Gastrocnemius medialis (tissue), 4 donors: ENCODE measurements around the gene KRT7. TPM values are rescaled to one million over a fixed set of nuclear protein-coding genes. Genes with fewer than 3 reads are reported as not detected.

Experiments
- ATAC-seq, 2 donors: fragments of 150-250 bp; one replicate each; pipeline ENCODE4 v1.9.1; 2016
- DNase-seq, 2 donors: peaks; one replicate each; pipeline ENCODE4 v3.0.0-alpha.2; 2019
- H3K27ac ChIP-seq, 4 donors: fragments of 200-600 bp; sonication (generic); 1 replicate in 1 of 4; 2 replicates in 3 of 4; pipeline ENCODE4 v1.5.1; 2016 to 2018; ENCODE audit warnings: mild to moderate bottlenecking in 2 of 4, moderate library complexity in 1 of 4
- H3K27me3 ChIP-seq, 3 donors: fragments of 200-600 bp; sonication (generic) in 2 of 3; 1 replicate in 1 of 3; 2 replicates in 2 of 3; pipeline versions ENCODE4 v1.5.1 to v1.6.0; 2016 to 2019; ENCODE audit warnings: mild to moderate bottlenecking in 1 of 3, moderate library complexity in 1 of 3
- H3K36me3 ChIP-seq, 2 donors: fragments of 200-600 bp; sonication (generic) in 1 of 2; one replicate each; pipeline ENCODE4 v1.5.1; 2017 to 2018
- H3K4me1 ChIP-seq, 2 donors: fragments of 200-600 bp; sonication (generic) in 1 of 2; one replicate each; pipeline ENCODE4 v1.5.1; 2016 to 2017; ENCODE audit warnings: mild to moderate bottlenecking in 2 of 2
- H3K4me3 ChIP-seq, 4 donors: fragments of 200-600 bp; sonication (generic) in 3 of 4; 1 replicate in 1 of 4; 2 replicates in 3 of 4; pipeline ENCODE4 v1.5.1; 2016 to 2019; ENCODE audit warnings: mild to moderate bottlenecking in 2 of 4
- H3K9me3 ChIP-seq, 3 donors: fragments of 200-600 bp; sonication (generic) in 2 of 3; 1 replicate in 1 of 3; 2 replicates in 2 of 3; pipeline ENCODE4 v1.5.1; 2016 to 2019
- POLR2A ChIP-seq, 2 donors: fragments of 450-650 bp; IDR thresholded peaks; one replicate each; pipeline ENCODE4 v1.6.1; 2017; ENCODE audit warnings: antibody characterized with exemption in 2 of 2, mild to moderate bottlenecking in 2 of 2, moderate library complexity in 2 of 2
- in situ Hi-C, 4 donors: fragments of 200-750 bp; cut with MboI; loops; one replicate each; pipeline versions ENCODE4 v1.15.0 to v1.8.0; 2017; ENCODE audit warnings: low sequenced_read_pairs in 4 of 4
- intact Hi-C: fragments of 100-400 bp; cut with DNase I; formaldehyde crosslinking; loops from one replicate; pipeline ENCODE4 v1.15.1; 2023; ENCODE audit warnings: low total_unique reads
- total RNA-seq, 4 donors: library from RNA; depleted of rRNA; stranded (reverse); fragments of >200 nt; gene quantifications; one replicate each; pipeline versions ENCODE4 v1.1.0 to v1.2.3, GENCODE V29; 2016
- TF ChIP-seq, protein P1 (sequence below), 5 experiments: fragments of 450-650 bp in 3 of 5; fragments of 200-600 bp in 2 of 5; sonication (generic) in 2 of 5; IDR thresholded peaks in 4 of 5; conservative IDR thresholded peaks in 1 of 5; 1 replicate in 4 of 5; 2 replicates in 1 of 5; pipeline ENCODE4 v1.5.1; 2016 to 2019; ENCODE audit warnings: antibody characterized with exemption in 5 of 5, mild to moderate bottlenecking in 3 of 5, moderate library complexity in 3 of 5

The KRT7 gene
- total RNA-seq, 4 donors from 2014 or later = 0.39 to 4.4 (median 1.2) TPM

DNA sequence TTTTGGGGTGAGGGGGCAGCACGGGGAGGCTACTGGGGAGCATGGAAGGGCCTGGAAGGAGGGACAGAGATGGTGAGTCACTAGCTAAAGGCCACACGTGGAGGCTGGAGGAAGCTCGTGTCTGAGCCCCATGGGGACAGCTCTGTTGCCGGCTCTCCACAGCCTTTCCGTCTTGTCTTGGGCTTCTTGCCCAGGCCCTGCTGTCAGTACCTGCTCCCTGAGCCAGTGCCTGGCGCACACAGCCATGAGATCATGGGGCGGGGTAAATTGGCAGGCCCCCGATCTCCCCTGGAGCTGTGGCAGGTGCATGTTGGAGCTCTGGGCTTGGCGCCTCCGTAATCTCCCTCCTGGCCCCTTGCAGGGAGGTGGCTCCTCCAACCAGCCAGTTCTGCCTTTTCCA, 25.1 kb upstream of the KRT7 start:
- H3K27me3 ChIP-seq = peaks cover 0 to 4% (median 0%) of the 10 kb centered on the region in 3 donors
- H3K4me3 ChIP-seq = no peak overlapping the region
- H3K27ac ChIP-seq = peak overlapping the region in 3 of 4 donors; percentile 5 to 21 (median 12)
- intact Hi-C loops (no loop called here), in situ Hi-C loops (no loop called here)
- H3K36me3 ChIP-seq = no peaks in the 10 kb centered on the region
- DNase-seq (peak; percentile 68 to 85), ATAC-seq (peak; percentile 81 to 83)
- no peaks in the 10 kb centered on the region for H3K9me3 ChIP-seq
- TF ChIP-seq, protein P1, sequence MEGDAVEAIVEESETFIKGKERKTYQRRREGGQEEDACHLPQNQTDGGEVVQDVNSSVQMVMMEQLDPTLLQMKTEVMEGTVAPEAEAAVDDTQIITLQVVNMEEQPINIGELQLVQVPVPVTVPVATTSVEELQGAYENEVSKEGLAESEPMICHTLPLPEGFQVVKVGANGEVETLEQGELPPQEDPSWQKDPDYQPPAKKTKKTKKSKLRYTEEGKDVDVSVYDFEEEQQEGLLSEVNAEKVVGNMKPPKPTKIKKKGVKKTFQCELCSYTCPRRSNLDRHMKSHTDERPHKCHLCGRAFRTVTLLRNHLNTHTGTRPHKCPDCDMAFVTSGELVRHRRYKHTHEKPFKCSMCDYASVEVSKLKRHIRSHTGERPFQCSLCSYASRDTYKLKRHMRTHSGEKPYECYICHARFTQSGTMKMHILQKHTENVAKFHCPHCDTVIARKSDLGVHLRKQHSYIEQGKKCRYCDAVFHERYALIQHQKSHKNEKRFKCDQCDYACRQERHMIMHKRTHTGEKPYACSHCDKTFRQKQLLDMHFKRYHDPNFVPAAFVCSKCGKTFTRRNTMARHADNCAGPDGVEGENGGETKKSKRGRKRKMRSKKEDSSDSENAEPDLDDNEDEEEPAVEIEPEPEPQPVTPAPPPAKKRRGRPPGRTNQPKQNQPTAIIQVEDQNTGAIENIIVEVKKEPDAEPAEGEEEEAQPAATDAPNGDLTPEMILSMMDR (IDR thresholded peaks at IDR 0.05 in 4 of 5, conservative IDR thresholded peaks at IDR 0.05 in 1 of 5) = no peak
- no peak for TF ChIP-seq POLR2A (IDR thresholded peaks at IDR 0.05)
- peaks cover 12 to 15% of the 10 kb centered on the region in 2 donors for H3K4me1 ChIP-seq

DNA sequence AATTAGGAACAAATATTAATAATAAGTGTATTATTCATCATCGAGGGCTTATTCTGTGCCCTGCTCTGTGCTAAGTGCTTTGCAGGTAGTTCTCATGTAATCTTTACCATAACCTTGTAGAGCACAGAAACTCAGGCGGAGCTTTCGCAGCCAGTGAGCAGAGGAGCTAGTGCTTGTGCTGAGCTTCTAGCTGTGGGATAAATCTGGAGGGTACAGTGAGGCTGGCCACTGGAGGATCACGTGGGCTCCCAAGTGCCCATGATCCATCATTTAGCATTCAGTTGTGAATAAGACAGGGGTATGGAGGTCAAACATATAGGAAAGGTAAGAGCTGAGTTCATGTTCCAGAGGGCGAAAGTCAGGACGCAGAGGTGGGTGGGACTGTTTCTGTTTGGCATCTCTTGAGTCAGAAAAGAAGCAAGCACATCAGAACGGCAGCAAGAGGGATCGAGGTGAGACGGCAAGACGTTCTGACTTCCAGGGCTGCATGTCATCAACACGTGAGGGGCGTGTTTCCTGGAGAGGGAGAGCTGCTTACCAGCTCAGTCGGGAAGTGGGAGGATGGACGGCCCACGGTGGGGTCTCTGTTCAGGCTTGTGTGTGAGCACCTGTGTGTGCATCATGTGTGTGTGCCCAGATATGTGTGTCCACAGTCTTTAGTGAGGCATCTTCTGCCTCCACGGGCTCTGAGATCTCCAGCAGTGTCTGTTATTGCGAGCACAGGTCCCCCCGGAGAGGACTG, 24.4 kb upstream of the KRT7 start:
- intact Hi-C loops (no loop called here), in situ Hi-C loops (no loop called here)
- ATAC-seq (no peak), DNase-seq (peak in 1 of 2 donors; percentile 12)
- Histone ChIP-seq H3K27ac (peak overlapping the region in 1 of 4 donors; percentile 12), H3K4me1 (peaks cover 12 to 15% of the 10 kb centered on the region in 2 donors), H3K4me3 (no peak overlapping the region), H3K36me3 (no peaks in the 10 kb centered on the region), H3K27me3 (no peaks in the 10 kb centered on the region), H3K9me3 (no peaks in the 10 kb centered on the region)
- TF ChIP-seq, protein P1 (IDR thresholded peaks at IDR 0.05 in 4 of 5, conservative IDR thresholded peaks at IDR 0.05 in 1 of 5) = no peak
- no peak for TF ChIP-seq POLR2A (IDR thresholded peaks at IDR 0.05)

DNA sequence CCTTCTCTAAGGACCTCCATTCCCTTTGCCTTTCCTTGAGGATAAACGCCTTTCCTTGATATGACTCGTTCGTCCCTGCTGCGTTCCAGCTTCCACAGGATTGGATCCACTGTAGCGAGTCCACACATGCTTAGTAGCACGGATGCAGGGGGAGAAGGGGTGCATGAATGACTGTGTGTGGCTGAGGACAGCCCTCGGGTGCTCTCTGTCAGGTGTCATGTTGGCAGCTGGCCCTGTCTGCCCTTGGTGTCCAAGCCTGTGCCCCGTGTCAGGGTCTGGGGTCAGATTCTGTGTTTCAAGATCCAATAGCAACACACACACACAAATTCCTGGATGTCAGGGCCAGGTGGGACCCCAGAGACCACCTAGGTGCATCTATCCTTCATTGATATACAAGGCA, 23.7 kb upstream of the KRT7 start:
- Histone ChIP-seq H3K27ac (no peak overlapping the region), H3K36me3 (no peaks in the 10 kb centered on the region), H3K4me3 (no peak overlapping the region), H3K4me1 (peaks cover 12 to 15% of the 10 kb centered on the region in 2 donors), H3K27me3 (no peaks in the 10 kb centered on the region), H3K9me3 (no peaks in the 10 kb centered on the region)
- TF ChIP-seq, protein P1 (IDR thresholded peaks at IDR 0.05 in 4 of 5, conservative IDR thresholded peaks at IDR 0.05 in 1 of 5) = no peak
- no peak for TF ChIP-seq POLR2A (IDR thresholded peaks at IDR 0.05)
- intact Hi-C loops (no loop called here), in situ Hi-C loops (no loop called here)
- no peak for ATAC-seq
- peak in 1 of 2 donors; percentile 11 for DNase-seq

DNA sequence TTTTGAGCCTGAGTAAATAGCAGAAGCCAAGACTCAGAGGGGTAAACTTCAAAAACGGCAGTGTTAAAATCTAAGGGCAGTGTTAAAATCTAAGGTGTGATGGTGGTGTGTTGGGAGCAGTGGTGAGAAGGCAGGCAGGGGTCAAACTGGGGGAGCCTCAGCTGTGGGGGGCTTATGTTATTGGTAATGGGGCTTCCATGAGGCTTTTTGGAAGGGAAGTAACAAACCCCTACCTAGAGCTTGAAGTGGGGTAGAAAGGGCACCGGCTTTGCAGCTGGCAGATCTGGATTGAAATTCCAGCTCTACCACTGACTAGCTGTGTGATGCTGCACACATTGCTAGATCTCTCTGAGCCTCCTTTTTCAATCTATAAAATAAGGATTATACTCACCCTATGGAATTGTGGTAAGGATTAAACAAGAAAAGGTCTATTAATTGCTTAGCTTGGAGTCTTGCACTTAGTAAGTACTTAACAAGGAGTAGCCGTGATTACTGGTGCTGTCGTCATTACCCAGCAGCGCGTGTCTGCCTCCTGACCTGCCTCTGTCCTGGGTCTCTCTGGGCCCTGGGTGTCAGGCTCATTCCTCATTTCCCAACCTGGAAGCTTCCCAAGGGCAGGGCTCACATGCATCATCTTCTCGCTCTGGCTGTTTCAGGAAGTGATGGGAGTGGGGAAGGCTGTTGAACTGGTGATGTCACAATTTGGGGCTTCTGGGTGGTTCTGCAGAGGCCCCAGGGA, 22.7 kb upstream of the KRT7 start:
- TF ChIP-seq, protein P1 (IDR thresholded peaks at IDR 0.05 in 4 of 5, conservative IDR thresholded peaks at IDR 0.05 in 1 of 5) = no peak
- TF ChIP-seq POLR2A (IDR thresholded peaks at IDR 0.05) = no peak
- Histone ChIP-seq H3K4me3 (no peak overlapping the region), H3K36me3 (no peaks in the 10 kb centered on the region), H3K27me3 (no peaks in the 10 kb centered on the region), H3K9me3 (no peaks in the 10 kb centered on the region), H3K27ac (no peak overlapping the region), H3K4me1 (peaks cover 12 to 15% of the 10 kb centered on the region in 2 donors)
- in situ Hi-C loops = no loop called here
- intact Hi-C loops = no loop called here
- DNase-seq = peak in 1 of 2 donors; percentile 60
- peak in 1 of 2 donors; percentile 18 for ATAC-seq
